NT2/D1 (cell line): ENCODE measurements around the gene OTUD6A.

Experiments
- SUZ12 ChIP-seq: IDR thresholded peaks from 2 replicates; pipeline ENCODE4 v1.6.1; 2011; ENCODE audit not compliant: insufficient read length, insufficient read depth; ENCODE audit errors: extremely low read depth
- YY1 ChIP-seq: IDR thresholded peaks from 2 replicates; pipeline ENCODE4 v1.6.1; 2011; ENCODE audit not compliant: insufficient read length, insufficient read depth

- TF ChIP-seq YY1, result no peak
- no peak for TF ChIP-seq SUZ12
These were observed 17.6 kb upstream of the OTUD6A start for GRCh38 chrX:70044541-70045245.
